ENCODE measurements around the gene ANO10. TPM values are rescaled to one million over a fixed set of nuclear protein-coding genes. Genes with fewer than 3 reads are reported as not detected.
"Not testable (repeated sequence)": the region's sequence is repeated elsewhere in the genome, so short reads cannot be mapped to it uniquely, and the experiment has no call there.

Gene ANO10
- total RNA-seq, 2 experiments from 2014 or later: 6.3 to 8.9 TPM

GRCh38 chr3:43489930-43490329, 131.9 kb downstream of the ANO10 start:
- intact Hi-C loops (cut with micrococcal nuclease): no loop called here
- Mint-ChIP-seq H3K4me1 (ENCODE audit: low read depth) (peaks cover 18% of the 10 kb centered on the region), H3K27ac (no peak overlapping the region), H3K36me3 (ENCODE audit: low read depth) (peaks cover 1% of the 10 kb centered on the region), H3K9me3 (peaks cover 2% of the 10 kb centered on the region), H3K27me3 (no peaks in the 10 kb centered on the region), H3K4me3 (no peak overlapping the region)
- no peak for TF ChIP-seq CTCF (IDR thresholded peaks at IDR 0.05)
- ATAC-seq (no peak), DNase-seq (no peak)
- POLR2A ChIA-PET: no interaction called here
- CTCF ChIA-PET: no interaction called here

DNA sequence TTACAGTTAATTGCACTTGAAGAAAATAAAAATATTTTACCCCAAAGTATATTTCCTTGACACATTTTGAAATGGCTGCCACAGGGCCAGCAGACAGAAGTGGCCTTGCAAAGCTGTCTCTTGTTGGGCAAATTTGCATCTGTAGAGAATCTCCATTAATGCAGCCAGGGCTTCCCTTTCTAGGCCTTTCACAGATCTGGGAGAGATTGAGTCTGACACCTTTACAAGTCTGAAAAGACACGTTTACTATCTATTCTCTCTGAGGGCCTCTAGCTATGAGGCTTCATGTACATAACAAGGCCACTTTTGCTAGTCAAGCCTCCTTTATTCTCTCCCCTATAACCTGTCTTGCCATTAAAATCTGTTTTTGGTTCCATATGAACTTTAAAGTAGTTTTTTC, 135.9 kb downstream of the ANO10 start:
- Mint-ChIP-seq H3K4me1 (ENCODE audit: low read depth) (peaks cover 23% of the 10 kb centered on the region), H3K36me3 (ENCODE audit: low read depth) (no peaks in the 10 kb centered on the region), H3K27me3 (no peaks in the 10 kb centered on the region), H3K27ac (no peak overlapping the region), H3K4me3 (no peak overlapping the region), H3K9me3 (peaks cover 5% of the 10 kb centered on the region)
- ChIA-PET POLR2A (no interaction called here), CTCF (no interaction called here)
- intact Hi-C loops (cut with micrococcal nuclease): no loop called here
- TF ChIP-seq CTCF (IDR thresholded peaks at IDR 0.05): no peak
- ATAC-seq: no peak
- no peak for DNase-seq

- Mint-ChIP-seq H3K4me3 (no peak overlapping the region), H3K9me3 (peaks cover 5% of the 10 kb centered on the region), H3K36me3 (ENCODE audit: low read depth) (no peaks in the 10 kb centered on the region), H3K27ac (no peak overlapping the region), H3K4me1 (ENCODE audit: low read depth) (peaks cover 18% of the 10 kb centered on the region), H3K27me3 (no peaks in the 10 kb centered on the region)
- ChIA-PET POLR2A (no interaction called here), CTCF (no interaction called here)
- ATAC-seq (no peak), DNase-seq (no peak)
- intact Hi-C loops (cut with micrococcal nuclease): no loop called here
- TF ChIP-seq CTCF (IDR thresholded peaks at IDR 0.05): no peak
Measured at GRCh38 chr3:43484926-43485488, 136.8 kb downstream of the ANO10 start.

DNA sequence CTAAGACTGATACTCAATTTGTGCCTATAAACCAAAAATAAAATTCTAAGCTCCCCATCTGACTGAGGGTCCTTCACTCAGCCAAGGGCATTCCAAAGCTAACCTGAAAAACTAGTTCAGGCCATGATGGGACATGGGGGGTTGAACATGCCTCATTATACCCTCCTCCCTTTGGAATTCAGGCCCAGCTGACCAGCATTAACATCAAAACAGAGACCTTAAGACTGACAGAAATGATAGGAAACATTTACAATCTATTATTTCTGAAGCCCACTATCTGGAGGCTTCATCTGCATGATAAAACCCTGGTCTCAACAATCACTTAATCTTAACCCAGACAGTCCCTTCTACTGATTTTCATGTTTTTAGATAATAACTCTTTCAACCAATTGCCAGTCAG, 140.4 kb downstream of the ANO10 start:
- Mint-ChIP-seq H3K36me3 (ENCODE audit: low read depth) (peaks cover 3% of the 10 kb centered on the region), H3K9me3 (peaks cover 9% of the 10 kb centered on the region), H3K27ac (no peak overlapping the region), H3K4me3 (no peak overlapping the region), H3K27me3 (no peaks in the 10 kb centered on the region), H3K4me1 (ENCODE audit: low read depth) (peaks cover 49% of the 10 kb centered on the region)
- DNase-seq: no peak
- intact Hi-C loops (cut with micrococcal nuclease): no loop called here
- POLR2A ChIA-PET: no interaction called here
- CTCF ChIA-PET: no interaction called here
- no peak for TF ChIP-seq CTCF (IDR thresholded peaks at IDR 0.05)
- no peak for ATAC-seq

DNA sequence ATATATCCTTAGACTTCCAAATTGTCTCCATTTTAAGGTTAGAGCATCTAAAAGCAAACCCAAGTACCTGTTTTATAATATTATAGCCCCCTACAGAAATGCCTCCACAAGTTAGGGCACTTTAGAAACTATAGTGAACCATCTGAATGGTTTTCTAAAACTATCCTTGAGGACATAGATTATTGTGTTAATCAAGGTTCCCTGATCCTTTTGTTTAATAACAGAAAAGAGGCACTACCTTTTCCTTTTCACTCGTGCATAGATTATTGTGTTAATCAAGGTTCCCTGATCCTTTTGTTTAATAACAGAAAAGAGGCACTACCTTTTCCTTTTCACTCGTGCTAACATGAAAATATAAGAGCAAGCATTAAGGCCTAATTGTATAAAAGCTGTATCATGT, 143.0 kb downstream of the ANO10 start:
- H3K36me3 Mint-ChIP-seq (ENCODE audit: low read depth); H3K27ac Mint-ChIP-seq; ATAC-seq; H3K4me3 Mint-ChIP-seq; H3K9me3 Mint-ChIP-seq; POLR2A ChIA-PET; DNase-seq; H3K27me3 Mint-ChIP-seq; intact Hi-C loops (cut with micrococcal nuclease): not testable (repeated sequence)
- CTCF ChIA-PET: interaction anchor here (1.0 to 1.2 kb wide), 2 partner anchors 19 to 24 kb away, joined by 3 to 6 read pairs; no protein-coding TSS in a partner anchor
- H3K4me1 Mint-ChIP-seq (ENCODE audit: low read depth): peaks cover 50% of the 10 kb centered on the region

Measured in activated CD8-positive, alpha-beta T cell treated with anti-CD3 and anti-CD28 coated beads for 36 hours (primary cell).